Measurements from ENCODE around the gene LRFN2.

LRFN2 gene

GRCh38 chr6:40349123-40349900 is 237.9 kb downstream of the LRFN2 start:
- no peak for DNase-seq (ENCODE audit: low read depth, low spot score)

GRCh38 chr6:40348591-40348990 is 238.6 kb downstream of the LRFN2 start:
- DNase-seq (ENCODE audit: low read depth, low spot score) = no peak

More at GRCh38 chr6:40349123-40349900, 237.9 kb downstream of the LRFN2 start:
- H3K4me3 ChIP-seq (ENCODE audit: low read length) = no peak overlapping the region

DNA sequence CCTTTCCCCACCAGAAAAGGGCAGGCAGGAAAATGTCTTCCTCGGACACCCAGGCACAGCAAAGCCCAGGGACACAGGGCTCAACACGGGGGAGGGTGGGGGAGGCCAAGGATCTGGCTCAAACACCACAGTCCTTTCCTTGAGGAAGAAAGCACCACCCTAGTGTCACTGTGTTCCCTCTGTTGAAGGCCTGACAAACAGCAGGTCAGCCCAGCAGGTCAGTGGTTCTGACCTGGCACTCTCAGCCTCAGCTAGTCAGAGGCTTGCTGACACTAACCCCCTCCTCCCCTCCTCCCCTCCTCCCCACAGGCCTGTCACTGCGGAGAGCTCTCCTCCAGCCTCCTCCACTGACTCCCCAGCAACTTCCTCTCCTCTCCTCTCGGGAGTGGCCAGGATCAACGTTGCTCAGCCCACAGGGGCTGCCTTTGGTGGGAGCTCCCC is 239.6 kb downstream of the LRFN2 start:
- H3K4me3 ChIP-seq (ENCODE audit: low read length) = no peak overlapping the region
- DNase-seq (ENCODE audit: low read depth, low spot score) = no peak

More at GRCh38 chr6:40348591-40348990, 238.6 kb downstream of the LRFN2 start:
- H3K4me3 ChIP-seq (ENCODE audit: low read length) = no peak overlapping the region

- no peak for DNase-seq (ENCODE audit: low read depth, low spot score)
- H3K4me3 ChIP-seq (ENCODE audit: low read length) = no peak overlapping the region
Observed at GRCh38 chr6:40346246-40346645, 240.9 kb downstream of the LRFN2 start.

DNA sequence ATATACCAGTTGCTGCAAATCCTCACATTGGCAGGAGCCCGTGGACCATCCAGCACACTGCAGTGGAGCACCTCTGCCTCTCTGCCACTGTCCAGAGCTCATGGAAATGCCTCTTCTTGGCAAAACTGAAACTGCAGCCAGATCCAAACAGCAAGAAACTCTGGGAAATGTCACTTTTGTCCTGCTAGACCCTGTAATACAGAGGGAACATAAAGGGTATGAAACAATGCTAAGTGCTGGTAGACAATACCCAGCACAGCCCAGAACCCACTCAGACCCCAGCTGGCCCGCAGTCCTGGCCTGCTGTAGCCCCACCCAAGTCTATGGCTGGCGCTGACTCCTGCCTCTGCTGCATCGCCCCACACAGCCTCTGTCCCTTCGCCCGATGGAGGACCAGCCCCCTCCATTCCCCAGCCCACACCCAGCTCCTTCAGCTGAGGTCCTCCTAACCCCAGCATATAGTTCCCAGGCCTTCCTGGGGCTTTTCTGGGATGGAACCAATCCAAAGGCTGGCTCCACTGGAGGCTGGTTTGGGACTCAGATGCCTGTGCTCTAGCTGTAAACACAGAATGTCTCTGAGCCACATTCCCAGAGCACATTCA is 242.5 kb downstream of the LRFN2 start:
- no peak overlapping the region for H3K4me3 ChIP-seq (ENCODE audit: low read length)
- DNase-seq (ENCODE audit: low read depth, low spot score) = no peak

- no peak for DNase-seq (ENCODE audit: low read depth, low spot score)
- H3K4me3 ChIP-seq (ENCODE audit: low read length) = no peak overlapping the region
Observed at GRCh38 chr6:40343877-40344565, 243.1 kb downstream of the LRFN2 start.

GRCh38 chr6:40343318-40343876 is 243.8 kb downstream of the LRFN2 start:
- no peak for DNase-seq (ENCODE audit: low read depth, low spot score)
- no peak overlapping the region for H3K4me3 ChIP-seq (ENCODE audit: low read length)

GRCh38 chr6:40342723-40343122 is 244.4 kb downstream of the LRFN2 start:
- H3K4me3 ChIP-seq (ENCODE audit: low read length) = no peak overlapping the region
- no peak for DNase-seq (ENCODE audit: low read depth, low spot score)

- DNase-seq (ENCODE audit: low read depth, low spot score) = no peak
- H3K4me3 ChIP-seq (ENCODE audit: low read length) = no peak overlapping the region
Observed at GRCh38 chr6:40341726-40342125, 245.4 kb downstream of the LRFN2 start.

All from Jurkat, Clone E6-1 (cell line).